ENCODE results near the gene SLC7A6OS.

The SLC7A6OS gene

GRCh38 chr16:68358951-68359350, 48.2 kb upstream of the SLC7A6OS start (continued):
- TF ChIP-seq ZNF629 (tag by site-specific recombination; IDR thresholded peaks at IDR 0.05) (no peak), REST (tag by site-specific recombination; IDR thresholded peaks at IDR 0.05) (no peak), KLF10 (tag by site-specific recombination; IDR thresholded peaks at IDR 0.05) (no peak), ZNF596 (tag by site-specific recombination; IDR thresholded peaks at IDR 0.05) (no peak)

GRCh38 chr16:68357923-68358322, 47.2 kb upstream of the SLC7A6OS start:
- Histone ChIP-seq H3K36me3 (ENCODE audit: control insufficient read depth in 2 of 2, insufficient read depth in 1 of 2, low read length in 2 of 2) (peaks cover 0 to 57% of the 10 kb centered on the region in 2 experiments; a peak in 1 of 3 replicates), H3K27ac (ENCODE audit: extremely low read depth, low read depth, low read length) (no peak overlapping the region), H3K4me1 (ENCODE audit: control insufficient read depth, insufficient read depth, low read length) (no peaks in the 10 kb centered on the region), H3K9me3 (ENCODE audit: control insufficient read depth, insufficient read depth, low read depth, low read length) (no peaks in the 10 kb centered on the region), H3K4me3 (ENCODE audit: low read depth, low read length) (no peak overlapping the region)
- CTCF ChIA-PET = no interaction called here
- TF ChIP-seq ZNF202 (tag by site-specific recombination; IDR thresholded peaks at IDR 0.05; ENCODE audit: borderline replicate concordance) (no peak), ZNF416 (tag by site-specific recombination; IDR thresholded peaks at IDR 0.05) (no peak), ZXDB (tag by site-specific recombination; IDR thresholded peaks at IDR 0.05) (no peak), ZNF571 (tag by site-specific recombination; IDR thresholded peaks at IDR 0.05) (no peak), FEZF1 (tag by site-specific recombination; IDR thresholded peaks at IDR 0.05) (no peak), GLI2 (tag by site-specific recombination; IDR thresholded peaks at IDR 0.05; ENCODE audit: borderline replicate concordance, low read depth) (no peak), ZNF501 (tag by site-specific recombination; IDR thresholded peaks at IDR 0.05) (no peak)
- TF ChIP-seq, protein P1, sequence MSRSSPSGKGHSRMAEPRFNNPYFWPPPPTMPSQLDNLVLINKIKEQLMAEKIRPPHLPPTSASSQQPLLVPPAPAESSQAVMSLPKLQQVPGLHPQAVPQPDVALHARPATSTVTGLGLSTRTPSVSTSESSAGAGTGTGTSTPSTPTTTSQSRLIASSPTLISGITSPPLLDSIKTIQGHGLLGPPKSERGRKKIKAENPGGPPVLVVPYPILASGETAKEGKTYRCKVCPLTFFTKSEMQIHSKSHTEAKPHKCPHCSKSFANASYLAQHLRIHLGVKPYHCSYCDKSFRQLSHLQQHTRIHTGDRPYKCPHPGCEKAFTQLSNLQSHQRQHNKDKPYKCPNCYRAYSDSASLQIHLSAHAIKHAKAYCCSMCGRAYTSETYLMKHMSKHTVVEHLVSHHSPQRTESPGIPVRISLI (tag by site-specific recombination; IDR thresholded peaks at IDR 0.05) = no peak
- POLR2A ChIA-PET = no interaction called here

- H3K36me3 ChIP-seq (ENCODE audit: control insufficient read depth in 2 of 2, insufficient read depth in 1 of 2, low read length in 2 of 2) = peaks cover 0 to 61% of the 10 kb centered on the region in 2 experiments; a peak in 1 of 3 replicates
- no peak overlapping the region for H3K4me3 ChIP-seq (ENCODE audit: low read depth, low read length)
- POLR2A ChIA-PET = no interaction called here
Observed at GRCh38 chr16:68357521-68357922, 46.8 kb upstream of the SLC7A6OS start.

More at GRCh38 chr16:68357521-68357922, 46.8 kb upstream of the SLC7A6OS start:
- Histone ChIP-seq H3K9me3 (ENCODE audit: control insufficient read depth, insufficient read depth, low read depth, low read length) (no peaks in the 10 kb centered on the region), H3K4me1 (ENCODE audit: control insufficient read depth, insufficient read depth, low read length) (no peaks in the 10 kb centered on the region), H3K27ac (ENCODE audit: extremely low read depth, low read depth, low read length) (no peak overlapping the region)
- TF ChIP-seq MYNN (tag by site-specific recombination; IDR thresholded peaks at IDR 0.05; ENCODE audit: borderline replicate concordance) = no peak
- TF ChIP-seq KLF10 (tag by site-specific recombination; IDR thresholded peaks at IDR 0.05) = no peak
- TF ChIP-seq, protein P2, sequence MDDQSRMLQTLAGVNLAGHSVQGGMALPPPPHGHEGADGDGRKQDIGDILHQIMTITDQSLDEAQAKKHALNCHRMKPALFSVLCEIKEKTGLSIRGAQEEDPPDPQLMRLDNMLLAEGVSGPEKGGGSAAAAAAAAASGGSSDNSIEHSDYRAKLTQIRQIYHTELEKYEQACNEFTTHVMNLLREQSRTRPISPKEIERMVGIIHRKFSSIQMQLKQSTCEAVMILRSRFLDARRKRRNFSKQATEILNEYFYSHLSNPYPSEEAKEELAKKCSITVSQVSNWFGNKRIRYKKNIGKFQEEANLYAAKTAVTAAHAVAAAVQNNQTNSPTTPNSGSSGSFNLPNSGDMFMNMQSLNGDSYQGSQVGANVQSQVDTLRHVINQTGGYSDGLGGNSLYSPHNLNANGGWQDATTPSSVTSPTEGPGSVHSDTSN (CRISPR knock-in tag; IDR thresholded peaks at IDR 0.05) = no peak
- no peak for TF ChIP-seq ZNF473 (tag by site-specific recombination; IDR thresholded peaks at IDR 0.05)
- TF ChIP-seq, protein P3, sequence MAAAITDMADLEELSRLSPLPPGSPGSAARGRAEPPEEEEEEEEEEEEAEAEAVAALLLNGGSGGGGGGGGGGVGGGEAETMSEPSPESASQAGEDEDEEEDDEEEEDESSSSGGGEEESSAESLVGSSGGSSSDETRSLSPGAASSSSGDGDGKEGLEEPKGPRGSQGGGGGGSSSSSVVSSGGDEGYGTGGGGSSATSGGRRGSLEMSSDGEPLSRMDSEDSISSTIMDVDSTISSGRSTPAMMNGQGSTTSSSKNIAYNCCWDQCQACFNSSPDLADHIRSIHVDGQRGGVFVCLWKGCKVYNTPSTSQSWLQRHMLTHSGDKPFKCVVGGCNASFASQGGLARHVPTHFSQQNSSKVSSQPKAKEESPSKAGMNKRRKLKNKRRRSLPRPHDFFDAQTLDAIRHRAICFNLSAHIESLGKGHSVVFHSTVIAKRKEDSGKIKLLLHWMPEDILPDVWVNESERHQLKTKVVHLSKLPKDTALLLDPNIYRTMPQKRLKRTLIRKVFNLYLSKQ (tag by site-specific recombination; IDR thresholded peaks at IDR 0.05; ENCODE audit: borderline replicate concordance) = no peak
- no peak for TF ChIP-seq ZNF121 (tag by site-specific recombination; IDR thresholded peaks at IDR 0.05)
- TF ChIP-seq, protein P4, sequence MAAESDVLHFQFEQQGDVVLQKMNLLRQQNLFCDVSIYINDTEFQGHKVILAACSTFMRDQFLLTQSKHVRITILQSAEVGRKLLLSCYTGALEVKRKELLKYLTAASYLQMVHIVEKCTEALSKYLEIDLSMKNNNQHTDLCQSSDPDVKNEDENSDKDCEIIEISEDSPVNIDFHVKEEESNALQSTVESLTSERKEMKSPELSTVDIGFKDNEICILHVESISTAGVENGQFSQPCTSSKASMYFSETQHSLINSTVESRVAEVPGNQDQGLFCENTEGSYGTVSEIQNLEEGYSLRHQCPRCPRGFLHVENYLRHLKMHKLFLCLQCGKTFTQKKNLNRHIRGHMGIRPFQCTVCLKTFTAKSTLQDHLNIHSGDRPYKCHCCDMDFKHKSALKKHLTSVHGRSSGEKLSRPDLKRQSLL (tag by site-specific recombination; IDR thresholded peaks at IDR 0.05) = no peak
- no peak for TF ChIP-seq ZNF354C (tag by site-specific recombination; IDR thresholded peaks at IDR 0.05; ENCODE audit: borderline replicate concordance, low read depth)
- CTCF ChIA-PET = no interaction called here

All from HEK293 (cell line).